Activated CD8-positive, alpha-beta memory T cell treated with anti-CD3 and anti-CD28 coated beads for 24 hours (primary cell): ENCODE data around the gene GOLGA7B.
A peak's percentile ranks its signal among the peaks of the same experiment; 100 is the strongest.

Source experiments
- DNase-seq: peaks from one replicate; pipeline ENCODE4 v3.0.0-alpha.2; 2020

The GOLGA7B gene

GRCh38 chr10:97869091-97870042 is 19.7 kb downstream of the GOLGA7B start:
- peak; percentile 90 for DNase-seq

- DNase-seq: no peak
These were observed 21.3 kb downstream of the GOLGA7B start for GRCh38 chr10:97870990-97871389.

GRCh38 chr10:97873569-97873968 is 23.9 kb downstream of the GOLGA7B start:
- no peak for DNase-seq

GRCh38 chr10:97874332-97874731 is 24.7 kb downstream of the GOLGA7B start:
- no peak for DNase-seq

- no peak for DNase-seq
These were observed 25.7 kb downstream of the GOLGA7B start for GRCh38 chr10:97875391-97875790.

GRCh38 chr10:97876402-97876801 is 26.8 kb downstream of the GOLGA7B start:
- no peak for DNase-seq

- no peak for DNase-seq
These were observed 29.6 kb downstream of the GOLGA7B start for GRCh38 chr10:97879241-97879640.

GRCh38 chr10:97880109-97880508 is 30.5 kb downstream of the GOLGA7B start:
- no peak for DNase-seq

GRCh38 chr10:97882142-97883091 is 32.8 kb downstream of the GOLGA7B start:
- DNase-seq: no peak

GRCh38 chr10:97883092-97883485 is 33.4 kb downstream of the GOLGA7B start:
- DNase-seq: no peak

GRCh38 chr10:97886286-97886685 is 36.6 kb downstream of the GOLGA7B start:
- DNase-seq: no peak

- no peak for DNase-seq
These were observed 37.8 kb downstream of the GOLGA7B start for GRCh38 chr10:97887399-97887798.

GRCh38 chr10:97888134-97888533 is 38.5 kb downstream of the GOLGA7B start:
- no peak for DNase-seq

- no peak for DNase-seq
These were observed 39.1 kb downstream of the GOLGA7B start for GRCh38 chr10:97888641-97889262.

GRCh38 chr10:97889461-97890265 is 40.0 kb downstream of the GOLGA7B start:
- no peak for DNase-seq

GRCh38 chr10:97891497-97892167 is 42.0 kb downstream of the GOLGA7B start:
- no peak for DNase-seq

GRCh38 chr10:97892506-97892905 is 42.9 kb downstream of the GOLGA7B start:
- DNase-seq: no peak

GRCh38 chr10:97892939-97893338 is 43.3 kb downstream of the GOLGA7B start:
- DNase-seq: no peak

- DNase-seq: no peak
These were observed 44.4 kb downstream of the GOLGA7B start for GRCh38 chr10:97894092-97894491.

GRCh38 chr10:97895084-97895483 is 45.4 kb downstream of the GOLGA7B start:
- no peak for DNase-seq

GRCh38 chr10:97895915-97896314 is 46.3 kb downstream of the GOLGA7B start:
- DNase-seq: no peak
